Measurements from ENCODE around the gene HIGD1A. TPM values are rescaled to one million over a fixed set of nuclear protein-coding genes. Genes with fewer than 3 reads are reported as not detected.

Gene HIGD1A
- total and polyA plus RNA-seq, 4 donors: 76.1 to 148 (median 86.1) TPM

GRCh38 chr3:42847731-42848130, 43.4 kb upstream of the HIGD1A start:
- Histone ChIP-seq H3K27ac (ENCODE audit: low read depth in 1 of 2, low read length in 1 of 2) (peak overlapping the region in 1 of 2 donors; percentile 32), H3K9ac (ENCODE audit: insufficient read depth in 1 of 2, low read length in 2 of 2) (no peak overlapping the region), H3K4me3 (no peak overlapping the region), H3K27me3 (ENCODE audit: control insufficient read depth in 3 of 3, insufficient read depth in 3 of 3, low read length in 2 of 3) (no peaks in the 10 kb centered on the region), H3K4me1 (ENCODE audit: control insufficient read depth in 5 of 5, insufficient read depth in 5 of 5, low read length in 5 of 5) (peaks cover 0 to 8% (median 0%) of the 10 kb centered on the region in 5 donors), H3K36me3 (ENCODE audit: control insufficient read depth in 4 of 4, insufficient read depth in 4 of 4, low read length in 4 of 4) (no peaks in the 10 kb centered on the region), H3K9me3 (ENCODE audit: control insufficient read depth in 4 of 4, insufficient read depth in 3 of 4, low read length in 3 of 4) (no peaks in the 10 kb centered on the region)
- TF ChIP-seq CTCF (IDR thresholded peaks at IDR 0.05; ENCODE audit: control extremely low read depth, extremely low read depth): no peak
- no peak for ATAC-seq (ENCODE audit: insufficient read depth, low FRiP score)
- 37 to 47% methylated on average over 4 of the region's 4 CpGs for WGBS, 2 donors
- DNase-seq: peak in 1 of 3 donors; percentile 31

GRCh38 chr3:42846685-42847522, 42.6 kb upstream of the HIGD1A start:
- no peak for ATAC-seq (ENCODE audit: insufficient read depth, low FRiP score)
- H3K27ac ChIP-seq (ENCODE audit: low read depth in 1 of 2, low read length in 1 of 2): peak overlapping the region in 1 of 2 donors; percentile 35
- WGBS, 2 donors: 40 to 43% methylated on average over 5 of the region's 5 CpGs
- peak in 2 of 3 donors; percentile 27 to 40 for DNase-seq
- H3K9me3 ChIP-seq (ENCODE audit: control insufficient read depth in 4 of 4, insufficient read depth in 3 of 4, low read length in 3 of 4): no peaks in the 10 kb centered on the region
- H3K36me3 ChIP-seq (ENCODE audit: control insufficient read depth in 4 of 4, insufficient read depth in 4 of 4, low read length in 4 of 4): no peaks in the 10 kb centered on the region
- H3K4me3 ChIP-seq: no peak overlapping the region
- peaks cover 0 to 8% (median 0%) of the 10 kb centered on the region in 5 donors for H3K4me1 ChIP-seq (ENCODE audit: control insufficient read depth in 5 of 5, insufficient read depth in 5 of 5, low read length in 5 of 5)
- no peak for TF ChIP-seq CTCF (IDR thresholded peaks at IDR 0.05; ENCODE audit: control extremely low read depth, extremely low read depth)
- no peak overlapping the region for H3K9ac ChIP-seq (ENCODE audit: insufficient read depth in 1 of 2, low read length in 2 of 2)
- no peaks in the 10 kb centered on the region for H3K27me3 ChIP-seq (ENCODE audit: control insufficient read depth in 3 of 3, insufficient read depth in 3 of 3, low read length in 2 of 3)

GRCh38 chr3:42844815-42845214, 40.5 kb upstream of the HIGD1A start:
- no peak overlapping the region for H3K27ac ChIP-seq (ENCODE audit: low read depth in 1 of 2, low read length in 1 of 2)
- H3K4me1 ChIP-seq (ENCODE audit: control insufficient read depth in 5 of 5, insufficient read depth in 5 of 5, low read length in 5 of 5): peaks cover 0 to 10% (median 0%) of the 10 kb centered on the region in 5 donors
- H3K4me3 ChIP-seq: no peak overlapping the region
- no peaks in the 10 kb centered on the region for H3K36me3 ChIP-seq (ENCODE audit: control insufficient read depth in 4 of 4, insufficient read depth in 4 of 4, low read length in 4 of 4)
- ATAC-seq (ENCODE audit: insufficient read depth, low FRiP score): no peak
- no peaks in the 10 kb centered on the region for H3K9me3 ChIP-seq (ENCODE audit: control insufficient read depth in 4 of 4, insufficient read depth in 3 of 4, low read length in 3 of 4)
- WGBS, 2 donors: 79 to 87% methylated on average over 4 of the region's 4 CpGs
- H3K9ac ChIP-seq (ENCODE audit: insufficient read depth in 1 of 2, low read length in 2 of 2): no peak overlapping the region
- H3K27me3 ChIP-seq (ENCODE audit: control insufficient read depth in 3 of 3, insufficient read depth in 3 of 3, low read length in 2 of 3): no peaks in the 10 kb centered on the region
- no peak for TF ChIP-seq CTCF (IDR thresholded peaks at IDR 0.05; ENCODE audit: control extremely low read depth, extremely low read depth)
- DNase-seq: no peak
